ENCODE measurements around the gene TRPC4. TPM values are rescaled to one million over a fixed set of nuclear protein-coding genes. Genes with fewer than 3 reads are reported as not detected.
"Not testable (repeated sequence)": the region's sequence is repeated elsewhere in the genome, so short reads cannot be mapped to it uniquely, and the experiment has no call there.

Gene TRPC4
- total RNA-seq, 1 donor from 2014 or later = 0.10 TPM

DNA sequence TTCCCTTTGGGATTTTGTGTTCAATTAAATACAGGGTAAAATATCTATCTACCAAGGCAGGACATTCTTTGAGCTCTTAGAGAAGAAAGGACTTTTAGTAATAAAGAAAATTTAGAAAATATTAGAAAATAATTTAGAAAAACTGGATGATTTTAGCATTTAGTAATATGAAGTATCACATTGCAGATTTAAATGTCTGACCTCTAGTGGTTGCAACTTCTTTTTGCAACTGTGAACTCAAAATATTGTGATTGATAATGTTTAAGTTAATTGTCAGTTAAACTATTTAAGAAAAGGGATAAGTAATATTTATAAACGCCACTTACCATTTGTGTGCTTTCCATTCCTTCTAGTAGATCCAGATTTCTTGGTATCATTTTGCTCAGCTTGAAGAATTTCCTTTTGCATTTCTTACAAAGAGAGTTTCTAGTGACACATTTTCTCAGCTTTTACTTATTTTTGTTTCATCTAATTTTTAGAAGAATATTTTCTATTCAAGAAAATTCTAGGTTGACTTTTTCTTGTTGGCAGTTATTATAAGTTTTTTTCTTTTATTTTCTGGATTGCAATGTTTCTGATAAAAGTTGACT, 260.7 kb downstream of the TRPC4 start:
- DNase-seq (ENCODE audit: low spot score) (no peak), ATAC-seq (no peak)

DNA sequence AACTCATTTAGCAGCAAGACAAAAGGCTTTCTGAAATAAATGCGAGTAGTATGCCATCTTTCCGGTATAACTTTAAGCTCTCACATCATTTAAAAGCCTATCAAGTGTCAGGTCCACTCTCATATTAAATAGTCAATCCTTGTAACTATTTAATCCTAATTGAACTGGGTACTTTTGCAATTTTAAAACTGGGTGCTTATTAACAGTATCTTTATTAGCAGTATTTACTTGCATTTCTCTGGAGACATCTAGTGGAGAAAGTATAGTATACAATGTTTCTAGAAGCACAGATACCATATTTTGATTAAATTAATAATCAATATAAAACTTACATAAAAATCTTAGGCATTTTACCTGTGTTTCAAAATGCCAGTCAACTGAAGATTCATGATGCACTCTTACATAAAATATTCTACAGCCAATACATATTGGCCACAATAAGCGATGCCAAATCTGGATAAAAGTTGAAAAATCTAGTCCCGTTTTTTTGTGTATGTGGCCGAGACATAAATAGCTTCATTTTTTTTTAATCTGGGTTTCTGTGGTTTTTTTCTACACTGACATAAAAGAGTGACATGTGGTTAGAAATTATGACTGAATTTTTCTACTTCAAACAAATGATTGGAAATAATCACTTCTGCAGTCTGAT, 266.7 kb downstream of the TRPC4 start:
- DNase-seq (ENCODE audit: low spot score) (no peak), ATAC-seq (peak; percentile 54)

DNA sequence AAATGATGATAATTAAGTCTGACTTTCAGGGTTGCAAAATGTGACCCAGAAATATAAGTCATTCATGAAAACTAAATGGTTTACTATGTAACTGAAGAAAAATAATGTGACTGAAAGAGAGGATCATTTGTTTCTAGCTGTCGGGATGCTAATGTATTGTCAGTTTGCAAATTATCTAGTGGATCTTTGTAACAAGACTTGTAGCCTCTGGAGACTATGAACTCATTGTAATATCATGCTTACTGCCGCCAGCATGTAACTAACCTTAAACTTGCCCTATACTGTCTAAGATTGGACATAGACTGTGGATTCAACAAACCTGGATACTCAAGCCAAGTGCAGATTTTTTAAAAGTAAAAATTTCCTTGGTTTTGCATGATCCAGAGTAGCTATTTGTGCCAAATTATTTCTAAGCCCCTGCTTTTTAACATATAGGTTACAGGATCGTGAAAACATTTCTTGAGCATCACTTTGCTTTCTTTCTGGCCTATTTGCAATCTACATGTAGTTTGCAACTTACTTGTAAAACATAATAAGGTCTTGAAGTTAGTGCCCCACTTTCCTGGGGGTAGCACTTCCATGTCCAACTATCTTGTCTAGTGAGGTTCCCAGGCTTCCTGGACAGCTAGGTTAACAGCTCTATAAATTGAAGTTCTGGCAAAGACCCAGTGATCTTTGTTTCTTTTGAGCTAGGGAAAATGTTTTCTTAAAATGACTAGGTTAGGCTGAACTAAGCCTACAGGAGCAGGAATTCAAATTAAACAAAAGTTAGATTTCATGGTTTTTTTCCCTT, 267.7 kb downstream of the TRPC4 start:
- ATAC-seq = no peak
- no peak for DNase-seq (ENCODE audit: low spot score)

DNA sequence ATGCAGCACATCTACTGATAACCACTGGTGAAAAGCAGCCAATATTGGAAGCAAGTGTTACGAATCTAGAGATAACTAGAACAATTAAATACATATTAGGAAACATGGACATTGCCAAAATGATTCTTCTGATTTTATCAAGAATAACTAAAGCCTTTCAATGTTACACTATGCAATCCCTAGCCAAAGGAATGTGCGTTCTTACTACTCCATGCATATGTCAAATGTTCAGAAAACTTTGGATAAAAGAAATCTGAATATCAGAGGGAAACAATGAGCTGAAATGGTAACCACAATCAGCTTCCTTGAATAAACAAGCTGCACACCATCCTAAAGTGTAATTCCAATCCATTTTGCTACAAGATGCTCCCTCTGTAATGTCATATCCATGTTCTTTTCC, 270.1 kb downstream of the TRPC4 start:
- ATAC-seq = no peak
- no peak for DNase-seq (ENCODE audit: low spot score)

DNA sequence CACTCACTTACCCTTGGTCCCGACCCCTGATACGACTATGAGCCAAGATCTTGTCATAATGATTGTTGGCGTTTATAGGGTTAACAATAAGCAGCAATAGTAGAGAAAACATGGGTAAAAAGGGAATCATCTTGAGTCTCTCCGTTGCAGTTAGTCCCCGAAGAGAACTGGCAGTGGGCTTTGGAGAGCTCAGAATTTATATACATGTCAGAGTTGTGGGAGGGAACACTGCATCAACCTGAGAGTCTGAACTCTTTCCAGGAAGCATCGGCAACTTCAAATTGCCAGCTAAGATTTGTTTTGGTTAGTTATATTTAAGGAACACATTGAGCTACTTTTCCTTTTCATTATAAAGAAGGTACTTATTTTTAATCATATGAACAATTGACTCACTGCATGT, 271.0 kb downstream of the TRPC4 start, which contains the start of gene POSTN:
TSS of gene POSTN (minus strand) at position 172 of the 400 bp plus-strand sequence. CDS start at position 130, 42 bp downstream.
- no peak for ATAC-seq

DNA sequence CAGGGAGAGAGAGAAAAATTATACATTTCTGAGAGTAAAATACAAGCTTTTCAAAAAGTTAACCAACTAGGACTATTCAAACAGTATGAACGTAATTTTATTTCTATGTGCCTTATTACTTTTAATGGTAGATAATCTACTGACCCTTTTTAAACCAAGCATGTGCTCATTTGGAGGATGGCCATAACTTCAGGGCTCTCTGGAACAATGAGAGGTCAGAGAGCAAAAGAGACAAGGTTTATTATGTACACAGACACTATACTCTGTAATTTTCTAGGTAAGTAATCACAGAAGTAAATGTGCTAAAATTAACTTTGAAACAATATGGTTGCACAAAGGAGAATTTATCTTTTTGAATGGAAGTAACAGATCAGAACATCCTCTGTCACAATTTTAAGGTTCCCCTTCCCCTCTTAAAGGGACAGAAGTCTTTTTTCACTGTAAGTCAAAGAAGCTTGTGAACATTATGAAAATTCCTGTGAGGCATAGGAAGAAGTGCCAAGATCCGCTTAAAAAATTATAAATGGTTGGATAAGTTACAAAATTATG, 272.0 kb downstream of the TRPC4 start:
- no peak for ATAC-seq
- no peak for DNase-seq (ENCODE audit: low spot score)

More for the DNA sequence above, 271.0 kb downstream of the TRPC4 start, which contains the start of gene POSTN:
- no peak for DNase-seq (ENCODE audit: low spot score)

DNA sequence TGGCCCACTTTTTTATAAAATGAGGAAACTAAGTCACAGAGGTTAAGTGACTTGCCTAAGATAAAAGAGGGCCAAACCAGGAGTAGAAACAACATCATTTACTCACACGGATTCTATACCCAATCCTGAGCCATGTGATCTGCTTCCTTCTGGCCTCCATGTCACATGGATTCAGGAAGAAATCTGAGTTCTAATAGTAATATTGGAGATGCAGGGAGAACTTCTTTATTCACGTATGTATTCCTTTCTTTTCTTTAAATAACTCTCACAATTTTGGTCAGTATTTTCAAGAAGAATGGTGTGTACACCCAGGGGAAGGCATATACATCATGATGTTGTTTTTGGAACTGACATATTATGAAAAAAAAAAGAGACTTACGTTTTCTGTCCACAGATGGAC, 272.8 kb downstream of the TRPC4 start:
- DNase-seq (ENCODE audit: low spot score) (no peak), ATAC-seq (no peak)

DNA sequence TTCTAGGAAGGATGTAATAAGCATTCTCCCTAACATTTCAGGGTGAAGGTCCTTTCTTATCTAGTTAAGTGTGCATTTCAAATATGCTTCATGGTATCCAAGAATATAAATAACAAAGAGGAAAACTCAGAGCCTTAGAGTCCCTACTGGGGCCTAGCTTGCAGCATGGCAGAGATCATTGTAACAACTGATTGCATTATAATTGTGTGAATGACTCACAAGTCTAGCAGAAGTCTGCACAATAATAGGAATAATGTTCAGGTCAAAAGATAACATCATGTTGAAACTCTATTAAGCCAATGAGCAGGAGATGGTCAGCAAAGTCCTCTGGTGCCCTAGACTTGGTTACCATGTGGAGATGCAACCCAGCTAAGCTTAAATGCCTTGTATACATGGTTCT, 274.4 kb downstream of the TRPC4 start:
- DNase-seq (ENCODE audit: low spot score) (no peak), ATAC-seq (no peak)

DNA sequence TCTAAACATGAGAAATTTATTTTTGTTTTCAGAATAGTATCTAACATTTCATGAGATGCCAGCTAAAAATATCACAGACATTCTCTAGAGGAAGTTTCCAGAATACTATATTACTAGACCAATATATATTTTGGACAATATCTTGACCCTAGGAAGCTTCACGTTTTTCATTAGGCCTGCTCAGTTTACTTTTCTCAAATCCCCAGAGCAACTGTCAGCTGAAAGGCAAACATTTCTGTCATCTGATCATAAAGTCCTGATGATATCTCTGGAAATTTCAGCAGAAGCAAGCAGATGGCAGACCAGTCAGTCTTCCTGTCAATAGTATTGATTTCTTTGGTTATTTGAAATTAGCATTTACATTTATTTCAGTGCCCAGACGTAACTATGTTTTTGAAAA, 275.0 kb downstream of the TRPC4 start:
- ATAC-seq (no peak), DNase-seq (ENCODE audit: low spot score) (no peak)

DNA sequence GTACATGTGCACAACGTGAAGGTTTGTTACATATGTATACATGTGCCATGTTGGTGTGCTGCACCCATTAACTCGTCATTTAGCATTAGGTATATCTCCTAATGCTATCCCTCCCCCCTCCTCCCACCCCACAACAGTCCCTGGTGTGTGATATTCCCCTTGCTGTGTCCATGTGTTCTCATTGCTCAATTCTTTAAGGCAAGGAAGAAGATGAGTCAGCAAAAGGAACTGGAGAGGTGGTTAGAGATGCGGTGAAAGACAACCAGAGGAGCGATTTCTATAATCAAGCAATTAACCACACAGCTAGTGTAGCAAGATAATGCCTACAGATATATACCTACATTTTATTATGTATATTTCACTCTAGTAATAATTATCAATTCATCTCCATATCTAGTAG, 280.2 kb downstream of the TRPC4 start:
- not testable (repeated sequence) for ATAC-seq; DNase-seq (ENCODE audit: low spot score)

DNA sequence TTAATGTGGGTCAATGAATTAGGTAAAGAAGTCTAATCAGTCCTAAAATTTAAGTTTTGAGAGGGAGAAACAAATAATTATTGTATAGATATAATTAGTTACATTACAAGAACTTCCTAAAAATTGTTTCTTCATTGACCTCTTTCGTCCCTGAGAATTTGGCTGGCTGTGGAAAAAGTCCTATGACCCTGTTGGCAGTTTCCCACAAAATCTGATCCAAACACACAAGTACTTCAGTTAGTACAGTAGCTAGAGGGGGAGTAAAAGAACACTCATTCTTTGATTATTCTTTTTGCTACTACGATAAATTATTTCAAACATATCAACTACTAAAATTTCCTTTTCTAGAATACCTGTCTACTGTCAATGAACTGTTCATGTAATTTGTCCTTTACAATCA, 282.3 kb downstream of the TRPC4 start:
- no peak for ATAC-seq
- no peak for DNase-seq (ENCODE audit: low spot score)
